IMR-90 (cell line): ENCODE results near the gene EMD.

Experiments
- BHLHE40 ChIP-seq: fragments of 150-350 bp; IDR thresholded peaks from 2 replicates; pipeline ENCODE4 v1.6.1; 2016; ENCODE audit warnings: mild to moderate bottlenecking, low read depth, low read length
- CEBPB ChIP-seq: IDR thresholded peaks from 2 replicates; pipeline ENCODE4 v1.6.1; 2012; ENCODE audit warnings: low read depth, low read length, improper control_type of control experiment
- CHD1 ChIP-seq: IDR thresholded peaks from 2 replicates; pipeline ENCODE4 v1.6.1; 2012; ENCODE audit warnings: low read depth, low read length, improper control_type of control experiment
- CTCF ChIP-seq: conservative IDR thresholded peaks from 2 replicates; pipeline ENCODE4 v1.5.1; 2012; ENCODE audit warnings: mild to moderate bottlenecking, low read depth, low read length, improper control_type of control experiment
- MAFK ChIP-seq: IDR thresholded peaks from 2 replicates; pipeline ENCODE4 v1.6.1; 2012; ENCODE audit warnings: low read depth, low read length, improper control_type of control experiment
- NFE2L2 ChIP-seq: fragments of 150-350 bp; IDR thresholded peaks from 2 replicates; pipeline ENCODE4 v1.6.1; 2016; ENCODE audit warnings: low read depth, mild to moderate bottlenecking, low read length
- POLR2A ChIP-seq: IDR thresholded peaks from 2 replicates; pipeline ENCODE4 v1.6.1; 2012; ENCODE audit warnings: mild to moderate bottlenecking, low read depth, low read length
- RAD21 ChIP-seq: IDR thresholded peaks from 2 replicates; pipeline ENCODE4 v1.6.1; 2012; ENCODE audit warnings: low read length, improper control_type of control experiment
- SMC3 ChIP-seq: fragments of 150-350 bp; IDR thresholded peaks from 2 replicates; pipeline ENCODE4 v1.6.1; 2016; ENCODE audit warnings: low read depth, mild to moderate bottlenecking, antibody characterized with exemption, low read length, moderate library complexity
- USF2 ChIP-seq: fragments of 150-350 bp; IDR thresholded peaks from 2 replicates; pipeline ENCODE4 v1.6.1; 2017; ENCODE audit warnings: mild to moderate bottlenecking, antibody characterized with exemption, low read length, low read depth

- TF ChIP-seq CTCF: no peak
- TF ChIP-seq SMC3: no peak
- no peak for TF ChIP-seq RAD21
- no peak for TF ChIP-seq POLR2A
- TF ChIP-seq NFE2L2: no peak
- TF ChIP-seq MAFK: no peak
- no peak for TF ChIP-seq CHD1
- TF ChIP-seq BHLHE40: no peak
- no peak for TF ChIP-seq CEBPB
- TF ChIP-seq USF2: no peak
Observed at GRCh38 chrX:154376774-154377173, 2.3 kb upstream of the EMD start.
